HS-5 (cell line): ENCODE data around the gene WFDC12.

Experiments used
- DNase-seq: peaks from one replicate; pipeline ENCODE4 v3.0.0-alpha.2; 2012; ENCODE audit warnings: low read depth

The WFDC12 gene

GRCh38 chr20:45114465-45115385 is 9.5 kb downstream of the WFDC12 start, which contains the start of gene WFDC5:
Gene WFDC5 (minus strand): TSS chr20:45115174. CDS start chr20:45115083, 91 bp downstream.
- DNase-seq = no peak

GRCh38 chr20:45113865-45114264 is 10.4 kb downstream of the WFDC12 start:
- DNase-seq = no peak

- DNase-seq = no peak
These were observed 11.5 kb downstream of the WFDC12 start for GRCh38 chr20:45112754-45113153.

GRCh38 chr20:45111799-45112471 is 12.3 kb downstream of the WFDC12 start:
- DNase-seq = no peak

GRCh38 chr20:45111285-45111684 is 13.0 kb downstream of the WFDC12 start:
- DNase-seq = no peak

GRCh38 chr20:45110301-45110700 is 14.0 kb downstream of the WFDC12 start:
- DNase-seq = no peak

GRCh38 chr20:45109634-45110033 is 14.6 kb downstream of the WFDC12 start:
- DNase-seq = no peak

GRCh38 chr20:45105317-45105716 is 18.9 kb downstream of the WFDC12 start:
- no peak for DNase-seq

GRCh38 chr20:45104786-45105185 is 19.5 kb downstream of the WFDC12 start:
- peak; percentile 95 for DNase-seq

- no peak for DNase-seq
These were observed 21.2 kb downstream of the WFDC12 start for GRCh38 chr20:45103072-45103471.

- no peak for DNase-seq
These were observed 22.9 kb downstream of the WFDC12 start for GRCh38 chr20:45101333-45101850.

GRCh38 chr20:45100563-45101245 is 23.6 kb downstream of the WFDC12 start, which contains the start of gene KCNS1:
Gene KCNS1 (minus strand): TSS chr20:45101127. CDS start chr20:45099236, 1,891 bp downstream.
- DNase-seq = no peak

- DNase-seq = no peak
These were observed 26.0 kb downstream of the WFDC12 start for GRCh38 chr20:45098103-45098773.

- no peak for DNase-seq
These were observed 26.7 kb downstream of the WFDC12 start for GRCh38 chr20:45097485-45098102.

- DNase-seq = no peak
These were observed 27.5 kb downstream of the WFDC12 start for GRCh38 chr20:45096781-45097180.

- DNase-seq = no peak
These were observed 28.4 kb downstream of the WFDC12 start for GRCh38 chr20:45095805-45096238.

GRCh38 chr20:45094864-45095574 is 29.2 kb downstream of the WFDC12 start:
- DNase-seq = no peak

- DNase-seq = no peak
These were observed 30.1 kb downstream of the WFDC12 start for GRCh38 chr20:45094201-45094600.

GRCh38 chr20:45092898-45093297 is 31.4 kb downstream of the WFDC12 start:
- no peak for DNase-seq

GRCh38 chr20:45091366-45091765 is 32.9 kb downstream of the WFDC12 start:
- DNase-seq = no peak
